Measurements from ENCODE around the gene HMCES.
A peak's percentile ranks its signal among the peaks of the same experiment; 100 is the strongest.

The HMCES gene

DNA sequence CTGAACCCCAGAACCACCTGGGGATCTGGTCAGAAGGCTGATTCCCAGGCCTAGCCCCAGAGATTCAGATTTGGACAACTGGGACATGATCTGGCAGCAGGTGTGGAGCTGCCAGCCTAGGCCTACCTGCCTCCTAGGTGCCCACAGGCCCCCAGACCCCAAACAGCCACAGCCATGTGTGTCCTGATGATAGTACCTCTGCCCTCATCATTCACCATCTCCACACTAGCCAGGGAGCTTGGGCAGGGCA lies 34.7 kb downstream of the HMCES start:
- no peak for DNase-seq (ENCODE audit: extremely low read depth, low read depth)
- TF ChIP-seq CTCF (IDR thresholded peaks at IDR 0.05; ENCODE audit: low read depth, low read length) = no peak

DNA sequence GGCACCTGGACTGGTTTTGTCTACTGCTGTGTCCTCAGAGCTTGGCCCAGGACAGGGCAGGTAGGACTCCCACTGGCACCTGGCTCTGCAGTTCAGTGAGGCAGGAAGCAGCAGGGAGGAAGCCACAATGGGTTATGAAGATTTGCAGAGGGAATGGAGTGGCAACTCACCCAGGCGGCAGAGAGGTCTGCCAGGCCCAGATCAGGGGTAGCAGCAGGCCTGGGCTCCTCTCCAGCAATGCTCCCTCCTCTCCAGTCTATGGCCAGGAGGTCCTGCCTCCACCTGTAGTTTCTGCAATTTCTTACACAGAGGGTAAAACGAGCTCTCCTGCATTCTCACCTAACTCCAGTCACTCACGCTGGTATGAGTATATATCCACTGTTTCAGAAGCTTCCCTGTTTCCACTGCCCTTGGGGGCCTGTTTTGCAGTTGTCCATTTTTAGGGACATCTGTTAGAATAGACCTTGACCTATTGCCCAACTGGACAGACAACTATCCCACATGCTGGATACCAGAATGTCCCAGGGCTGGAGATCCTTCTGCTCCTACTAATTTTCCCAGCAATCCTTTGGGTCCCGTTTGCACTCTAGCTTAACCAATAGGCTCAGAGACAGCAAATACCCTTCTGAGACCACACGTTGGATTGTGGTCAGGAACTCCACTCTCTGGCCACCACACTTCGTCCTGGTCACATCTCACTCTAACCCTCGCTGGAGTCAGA lies 35.2 kb downstream of the HMCES start:
- DNase-seq (ENCODE audit: extremely low read depth, low read depth) = no peak
- no peak for TF ChIP-seq CTCF (IDR thresholded peaks at IDR 0.05; ENCODE audit: low read depth, low read length)

DNA sequence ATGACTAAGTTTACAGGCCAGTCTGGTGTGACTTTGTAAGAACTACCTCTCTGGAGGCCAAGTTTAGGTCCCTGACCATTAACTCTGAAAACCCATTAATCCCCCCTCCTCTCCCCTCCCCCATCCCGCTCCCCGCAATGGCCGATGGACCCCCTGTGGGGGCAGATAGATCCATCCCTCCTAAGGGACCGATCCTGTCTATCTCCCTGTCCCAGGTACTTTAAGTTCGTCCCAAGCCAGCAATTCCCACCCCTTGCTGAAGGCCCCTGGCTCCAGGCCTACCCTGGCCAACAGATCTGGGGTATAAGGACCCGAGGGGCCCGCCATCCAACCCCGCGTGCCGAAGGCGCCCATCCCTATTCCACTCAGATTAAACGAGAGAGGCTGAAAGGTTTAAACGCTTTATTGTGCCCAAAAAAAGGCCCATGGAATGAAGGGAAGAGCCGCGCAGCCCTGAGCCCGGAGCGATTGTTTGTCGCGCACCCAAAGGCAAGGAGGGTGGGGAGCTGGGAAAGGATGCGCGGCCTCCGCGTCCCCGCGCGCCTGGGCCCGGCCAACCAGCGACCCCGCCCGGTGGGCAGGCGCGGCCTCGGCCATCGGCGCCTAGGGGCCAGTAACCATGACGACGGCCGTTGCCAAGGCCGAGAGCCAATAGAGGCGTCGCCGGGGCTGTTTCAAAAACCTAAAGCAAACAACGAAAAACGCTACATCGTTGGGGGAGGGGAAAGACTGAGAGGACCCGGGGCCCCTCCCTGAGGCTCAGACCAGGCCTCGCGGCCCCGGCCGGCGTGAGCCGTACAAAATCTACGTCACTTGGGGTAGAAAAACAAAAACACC lies 35.9 kb downstream of the HMCES start:
- TF ChIP-seq CTCF (IDR thresholded peaks at IDR 0.05; ENCODE audit: low read depth, low read length) = no peak
- peak; percentile 71 for DNase-seq (ENCODE audit: extremely low read depth, low read depth)

DNA sequence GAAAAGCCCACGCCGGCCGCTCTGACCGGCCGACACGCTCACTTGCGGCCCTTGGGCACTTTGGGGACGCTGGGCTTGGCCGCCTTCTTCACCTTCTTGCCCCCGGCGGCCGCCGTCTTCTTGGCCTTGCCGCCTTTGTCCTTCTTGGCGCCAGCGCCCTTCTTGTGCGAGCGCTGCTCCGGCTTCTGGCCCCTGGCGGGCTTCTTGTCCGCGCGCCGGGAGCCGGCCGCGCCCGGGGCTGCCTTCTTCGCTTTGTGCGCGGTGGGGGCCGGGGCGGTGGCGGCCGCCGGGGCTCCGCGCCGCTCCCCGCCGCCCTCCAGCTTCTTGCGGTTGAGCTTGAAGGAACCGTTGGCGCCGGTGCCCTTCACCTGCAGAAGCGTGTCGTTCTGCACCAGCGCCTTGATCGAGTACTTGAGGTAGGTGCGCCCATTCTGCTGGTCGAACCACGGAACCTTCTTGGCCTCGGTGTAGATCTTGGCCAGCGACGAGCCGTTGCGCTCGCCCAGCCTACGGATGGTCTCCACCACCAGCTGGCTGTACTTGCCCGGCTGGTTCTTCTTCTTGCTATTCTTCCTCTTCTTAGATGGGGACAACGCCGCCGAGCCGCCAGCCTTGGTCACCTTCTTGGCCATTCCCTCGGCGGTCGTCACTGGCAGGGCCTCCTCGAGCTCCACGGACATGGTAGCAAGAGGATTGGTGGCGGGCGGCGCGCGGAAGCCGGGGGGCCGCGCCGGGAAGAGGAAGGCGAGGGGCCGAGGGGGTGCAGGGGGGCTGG lies 36.7 kb downstream of the HMCES start:
- no peak for TF ChIP-seq CTCF (IDR thresholded peaks at IDR 0.05; ENCODE audit: low read depth, low read length)
- DNase-seq (ENCODE audit: extremely low read depth, low read depth) = no peak

GRCh38 chr3:129315998-129316247 lies 37.3 kb downstream of the HMCES start:
- no peak for DNase-seq (ENCODE audit: extremely low read depth, low read depth)
- no peak for TF ChIP-seq CTCF (IDR thresholded peaks at IDR 0.05; ENCODE audit: low read depth, low read length)

GRCh38 chr3:129316248-129317013 lies 37.8 kb downstream of the HMCES start:
- peak; percentile 65 for TF ChIP-seq CTCF (IDR thresholded peaks at IDR 0.05; ENCODE audit: low read depth, low read length)

More at GRCh38 chr3:129316248-129317013, 37.8 kb downstream of the HMCES start:
- DNase-seq (ENCODE audit: extremely low read depth, low read depth) = no peak
